Fibroblast of villous mesenchyme (primary cell): Measurements from ENCODE around the gene SYT5. TPM values are rescaled to one million over a fixed set of nuclear protein-coding genes. Genes with fewer than 3 reads are reported as not detected.

ENCODE experiments used
- DNase-seq: peaks from one replicate; pipeline ENCODE4 v3.0.0-alpha.2; 2010; ENCODE audit warnings: low read depth
- H3K4me3 ChIP-seq: 2 replicates; pipeline ENCODE4 v1.5.1; 2011; ENCODE audit warnings: low read depth, mild to moderate bottlenecking, low read length
- total RNA-seq: library from RNA; depleted of rRNA; stranded (reverse); fragments of >200 nt; gene quantifications from 2 replicates; pipeline ENCODE4 v1.2.3, GENCODE V29; 2012
- TF ChIP-seq, protein P1 (sequence below): IDR thresholded peaks from 2 replicates; pipeline ENCODE4 v1.5.1; 2012; ENCODE audit warnings: low read depth, mild to moderate bottlenecking, low read length; ENCODE audit not compliant: insufficient read depth

Gene SYT5
- total RNA-seq, 1 donor = 0.86 TPM

DNA sequence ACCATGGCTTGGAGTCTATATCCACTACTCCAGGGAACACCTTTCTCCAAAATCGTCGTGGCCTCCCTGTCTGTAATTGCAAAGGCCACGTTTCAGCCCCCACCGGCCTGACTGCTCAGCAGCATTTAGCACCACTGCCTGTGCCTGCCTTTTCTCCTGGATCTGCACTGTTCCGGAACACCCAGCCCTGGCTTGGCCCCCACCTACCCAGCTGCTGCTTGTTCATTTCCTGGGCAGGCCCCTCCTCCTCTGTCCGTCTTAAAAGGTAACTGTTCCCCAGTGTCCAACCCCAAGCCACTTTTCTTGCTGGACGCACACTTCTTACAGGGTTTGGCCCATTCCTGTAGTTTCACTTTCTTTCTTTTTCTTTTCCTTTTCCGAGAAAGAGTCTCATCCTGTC lies 8.5 kb upstream of the SYT5 start:
- H3K4me3 ChIP-seq = no peak overlapping the region
- no peak for DNase-seq
- TF ChIP-seq, protein P1, sequence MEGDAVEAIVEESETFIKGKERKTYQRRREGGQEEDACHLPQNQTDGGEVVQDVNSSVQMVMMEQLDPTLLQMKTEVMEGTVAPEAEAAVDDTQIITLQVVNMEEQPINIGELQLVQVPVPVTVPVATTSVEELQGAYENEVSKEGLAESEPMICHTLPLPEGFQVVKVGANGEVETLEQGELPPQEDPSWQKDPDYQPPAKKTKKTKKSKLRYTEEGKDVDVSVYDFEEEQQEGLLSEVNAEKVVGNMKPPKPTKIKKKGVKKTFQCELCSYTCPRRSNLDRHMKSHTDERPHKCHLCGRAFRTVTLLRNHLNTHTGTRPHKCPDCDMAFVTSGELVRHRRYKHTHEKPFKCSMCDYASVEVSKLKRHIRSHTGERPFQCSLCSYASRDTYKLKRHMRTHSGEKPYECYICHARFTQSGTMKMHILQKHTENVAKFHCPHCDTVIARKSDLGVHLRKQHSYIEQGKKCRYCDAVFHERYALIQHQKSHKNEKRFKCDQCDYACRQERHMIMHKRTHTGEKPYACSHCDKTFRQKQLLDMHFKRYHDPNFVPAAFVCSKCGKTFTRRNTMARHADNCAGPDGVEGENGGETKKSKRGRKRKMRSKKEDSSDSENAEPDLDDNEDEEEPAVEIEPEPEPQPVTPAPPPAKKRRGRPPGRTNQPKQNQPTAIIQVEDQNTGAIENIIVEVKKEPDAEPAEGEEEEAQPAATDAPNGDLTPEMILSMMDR = no peak

DNA sequence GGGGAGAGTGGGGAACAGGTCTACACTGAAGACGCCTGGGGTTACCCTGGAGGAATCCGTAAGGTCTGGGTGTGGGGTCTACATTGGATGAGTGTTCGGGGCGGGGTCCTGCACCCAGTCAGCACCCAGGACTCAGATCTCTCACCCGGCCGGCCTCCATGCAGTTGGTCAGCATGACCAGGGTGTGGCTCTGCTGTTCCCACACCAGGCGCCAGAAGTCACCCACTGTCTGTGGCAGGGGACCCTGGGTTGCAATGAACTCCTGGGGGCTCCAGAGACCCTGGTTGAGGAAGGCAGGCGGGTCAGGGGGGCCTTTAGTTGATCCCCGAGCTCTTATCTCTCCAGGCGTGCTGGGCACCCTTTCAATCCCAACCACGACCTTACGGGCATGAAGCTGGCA lies 6.0 kb upstream of the SYT5 start:
- TF ChIP-seq, protein P1 = no peak
- DNase-seq = no peak
- no peak overlapping the region for H3K4me3 ChIP-seq

- no peak overlapping the region for H3K4me3 ChIP-seq
- DNase-seq = no peak
- TF ChIP-seq, protein P1 = no peak
Measured at GRCh38 chr19:55181740-55182139, 1.7 kb upstream of the SYT5 start.

DNA sequence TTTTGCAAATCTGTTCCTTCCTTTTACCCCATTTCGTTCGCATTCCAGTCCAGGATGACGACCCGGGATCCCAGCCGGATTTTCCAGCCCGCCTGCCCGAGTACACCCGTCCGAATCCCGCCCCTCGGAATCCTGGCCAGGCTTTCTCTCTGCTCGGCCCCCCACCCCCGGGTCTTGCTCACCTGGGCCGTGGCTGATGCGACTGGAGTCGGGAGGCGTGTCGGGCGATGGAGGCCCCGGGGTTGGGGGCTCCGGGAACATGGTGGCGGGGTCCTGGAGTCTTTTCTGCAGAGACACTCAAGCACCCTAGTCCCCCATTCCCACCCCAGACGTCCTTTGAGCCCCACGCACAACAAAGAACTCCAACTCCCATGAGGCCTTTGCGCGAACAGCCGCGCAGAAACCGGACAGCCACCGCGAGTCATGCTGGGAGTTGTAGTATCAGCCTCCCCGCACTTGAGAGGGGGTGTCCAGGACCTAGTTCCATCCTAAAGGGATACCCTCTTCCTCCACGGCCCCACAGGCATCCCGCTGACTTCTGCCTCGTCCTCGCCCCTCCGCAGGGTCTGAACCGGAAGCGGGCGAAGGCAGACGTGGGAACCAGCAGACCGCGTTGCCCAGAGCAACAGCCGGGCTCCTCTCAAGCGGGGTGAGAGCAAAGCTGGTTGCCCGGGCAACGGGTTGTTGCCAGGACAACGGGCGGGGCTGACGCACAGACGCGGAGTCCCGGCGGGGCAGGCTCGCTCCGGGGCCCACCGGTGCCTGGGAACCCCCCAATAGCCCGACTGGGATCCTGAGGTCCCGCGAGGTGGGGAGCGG lies 1.1 kb downstream of the SYT5 start:
- TF ChIP-seq, protein P1 = no peak
- peak overlapping the region; percentile 40 for H3K4me3 ChIP-seq
- DNase-seq = peak; percentile 78

DNA sequence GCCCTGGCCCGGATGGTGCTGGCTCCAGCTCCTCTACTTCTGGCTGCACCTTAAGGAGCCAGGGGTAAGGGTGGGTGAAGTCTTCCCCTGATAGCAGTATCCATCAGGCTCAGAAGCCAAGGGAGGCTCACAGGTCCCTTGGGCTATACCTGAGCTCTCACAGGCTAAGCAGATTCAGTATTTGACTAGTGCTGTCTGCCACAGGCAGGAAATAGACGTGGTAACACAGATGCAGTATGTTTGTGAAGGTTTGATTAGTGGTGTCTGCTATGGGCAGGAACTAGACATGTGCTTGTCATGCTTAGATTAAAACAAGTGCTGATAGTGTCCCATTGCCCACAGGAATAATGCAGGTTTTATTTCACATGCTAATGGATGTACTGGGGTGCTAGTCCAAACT lies 4.0 kb downstream of the SYT5 start:
- DNase-seq = no peak
- TF ChIP-seq, protein P1 = no peak
- no peak overlapping the region for H3K4me3 ChIP-seq

- TF ChIP-seq, protein P1 = no peak
- H3K4me3 ChIP-seq = no peak overlapping the region
- DNase-seq = no peak
Measured at GRCh38 chr19:55175117-55175867, 4.8 kb downstream of the SYT5 start.
